Central memory CD4-positive, alpha-beta T cell (primary cell): ENCODE data around the gene ERCC5.

Source experiments
- DNase-seq: peaks from one replicate; pipeline ENCODE4 v3.0.0; 2022

Gene ERCC5

GRCh38 chr13:102897371-102898138 lies 51.7 kb downstream of the ERCC5 start:
- no peak for DNase-seq

GRCh38 chr13:102900193-102900608 lies 54.4 kb downstream of the ERCC5 start:
- no peak for DNase-seq

- DNase-seq = no peak
Observed at GRCh38 chr13:102901056-102901455, 55.2 kb downstream of the ERCC5 start.

- no peak for DNase-seq
Observed at GRCh38 chr13:102901615-102902305, 55.9 kb downstream of the ERCC5 start.

- no peak for DNase-seq
Observed at GRCh38 chr13:102902789-102903347, 57.0 kb downstream of the ERCC5 start.

- DNase-seq = no peak
Observed at GRCh38 chr13:102903659-102904407, 58.0 kb downstream of the ERCC5 start.

- DNase-seq = no peak
Observed at GRCh38 chr13:102904408-102904862, 58.6 kb downstream of the ERCC5 start.

- no peak for DNase-seq
Observed at GRCh38 chr13:102905905-102906771, 60.3 kb downstream of the ERCC5 start.

GRCh38 chr13:102907016-102907756 lies 61.4 kb downstream of the ERCC5 start:
- no peak for DNase-seq

GRCh38 chr13:102907886-102908515 lies 62.2 kb downstream of the ERCC5 start:
- no peak for DNase-seq

- DNase-seq = no peak
Observed at GRCh38 chr13:102909971-102910370, 64.1 kb downstream of the ERCC5 start.

- no peak for DNase-seq
Observed at GRCh38 chr13:102911336-102911735, 65.5 kb downstream of the ERCC5 start.

- DNase-seq = no peak
Observed at GRCh38 chr13:102912599-102912998, 66.8 kb downstream of the ERCC5 start.

- DNase-seq = no peak
Observed at GRCh38 chr13:102913914-102914313, 68.1 kb downstream of the ERCC5 start.

- DNase-seq = no peak
Observed at GRCh38 chr13:102914339-102914930, 68.6 kb downstream of the ERCC5 start.

- no peak for DNase-seq
Observed at GRCh38 chr13:102915393-102915930, 69.6 kb downstream of the ERCC5 start.

GRCh38 chr13:102917019-102917418 lies 71.2 kb downstream of the ERCC5 start:
- DNase-seq = no peak

GRCh38 chr13:102922184-102922583 lies 76.4 kb downstream of the ERCC5 start:
- DNase-seq = no peak
